IMR-90 (cell line): ENCODE measurements around the gene SIAH2. TPM values are rescaled to one million over a fixed set of nuclear protein-coding genes. Genes with fewer than 3 reads are reported as not detected.

ENCODE experiments used
- ATAC-seq: fragments of 200-7000 bp; cut with Tn5 transposase; 2 replicates; pipeline ENCODE4 v1.9.1; 2020; ENCODE audit warnings: low read depth, mild to moderate bottlenecking, moderate library complexity
- BruUV-seq: library from RNA; stranded (reverse); fragments of 400-500 nt; replicated peaks from 2 replicates; lab custom pipeline; 2021; lab: Mats Ljungman, UMichigan
- CTCF ChIA-PET: fragments of 300-600 bp; formaldehyde crosslinking; extraction: SDS; loops from one replicate; lab custom pipeline; 2021; ENCODE audit warnings: antibody characterized with exemption; lab: Yijun Ruan, JAX
- POLR2A ChIA-PET: fragments of 300-600 bp; sonication (Branson Sonifier 250); formaldehyde crosslinking; loops from one replicate; lab custom pipeline; 2022; ENCODE audit warnings: antibody characterized with exemption; ENCODE audit not compliant: unreplicated experiment; lab: Charles Lee
- DNase-seq: peaks from one replicate; pipeline ENCODE4 v3.0.0; 2013
- H2AFZ ChIP-seq: replicated peaks from 2 replicates; pipeline ENCODE3; 2013; ENCODE audit warnings: low read length, mild to moderate bottlenecking; ENCODE audit not compliant: poor library complexity
- H2AK5ac ChIP-seq: 2 replicates; pipeline ENCODE4 v1.6.1; 2013; ENCODE audit warnings: low read depth, low read length, inconsistent platforms
- H2AK9ac ChIP-seq: replicated peaks from 2 replicates; pipeline ENCODE3; 2013; ENCODE audit warnings: mild to moderate bottlenecking, low read depth, low read length, moderate library complexity; ENCODE audit not compliant: poor library complexity
- H2BK120ac ChIP-seq: 2 replicates; pipeline ENCODE4 v1.6.1; 2013; ENCODE audit warnings: low read depth, low read length, inconsistent platforms
- H2BK15ac ChIP-seq: 3 replicates; pipeline ENCODE4 v1.6.1; 2013; ENCODE audit warnings: low read depth, low read length, inconsistent platforms
- H2BK20ac ChIP-seq: 2 replicates; pipeline ENCODE4 v1.6.1; 2013; ENCODE audit warnings: low read depth, mild to moderate bottlenecking, inconsistent platforms, low read length, moderate library complexity
- H2BK5ac ChIP-seq: 2 replicates; pipeline ENCODE4 v1.6.1; 2013; ENCODE audit warnings: mild to moderate bottlenecking, low read depth, low read length, inconsistent platforms; ENCODE audit not compliant: poor library complexity, severe bottlenecking
- H3K14ac ChIP-seq: replicated peaks from 2 replicates; pipeline ENCODE4 v1.6.1; 2013; ENCODE audit warnings: low read depth, low read length, inconsistent platforms
- H3K18ac ChIP-seq: 2 replicates; pipeline ENCODE4 v1.6.1; 2013; ENCODE audit warnings: low read depth, low read length, control low read depth
- H3K23ac ChIP-seq: 2 replicates; pipeline ENCODE4 v1.6.1; 2013; ENCODE audit warnings: low read depth, low read length, inconsistent platforms
- H3K27ac ChIP-seq: 2 replicates; pipeline ENCODE4 v1.5.1; 2013; ENCODE audit warnings: mild to moderate bottlenecking, control low read depth, low read length; ENCODE audit not compliant: insufficient read depth
- H3K27me3 ChIP-seq: 2 replicates; pipeline ENCODE4 v1.6.1; 2013; ENCODE audit warnings: low read length; ENCODE audit not compliant: control insufficient read depth, insufficient read depth
- H3K36me3 ChIP-seq: 2 replicates; pipeline ENCODE4 v1.6.1; 2013; ENCODE audit warnings: low read length, mixed read lengths; ENCODE audit not compliant: control insufficient read depth, insufficient read depth
- H3K4ac ChIP-seq: 2 replicates; pipeline ENCODE4 v1.6.1; 2013; ENCODE audit warnings: low read depth, low read length, inconsistent platforms
- H3K4me1 ChIP-seq: 2 replicates; pipeline ENCODE4 v1.6.1; 2013; ENCODE audit warnings: low read length, mixed read lengths; ENCODE audit not compliant: control insufficient read depth, insufficient read depth
- H3K4me2 ChIP-seq: 2 replicates; pipeline ENCODE4 v1.6.1; 2013; ENCODE audit warnings: low read depth, mild to moderate bottlenecking, control low read depth, low read length, moderate library complexity
- H3K4me3 ChIP-seq: 2 replicates; pipeline ENCODE4 v1.5.1; 2013; ENCODE audit warnings: low read depth, mild to moderate bottlenecking, control low read depth, low read length, moderate library complexity; ENCODE audit not compliant: insufficient read depth
- H3K56ac ChIP-seq: 2 replicates; pipeline ENCODE4 v1.6.1; 2013; ENCODE audit warnings: low read length, inconsistent platforms; ENCODE audit not compliant: insufficient read depth; ENCODE audit errors: extremely low read depth
- H3K79me1 ChIP-seq, 2 experiments: 2 replicates each; pipeline ENCODE4 v1.6.1; 2013; ENCODE audit warnings: low read length in 2 of 2, inconsistent platforms in 1 of 2, low read depth in 1 of 2
- H3K9ac ChIP-seq: 2 replicates; pipeline ENCODE4 v1.6.1; 2013; ENCODE audit warnings: low read depth, low read length, control low read depth
- H3K9me1 ChIP-seq: 2 replicates; pipeline ENCODE4 v1.6.1; 2013; ENCODE audit warnings: low read length, inconsistent platforms; ENCODE audit not compliant: insufficient read depth
- H3K9me3 ChIP-seq: 2 replicates; pipeline ENCODE4 v1.6.1; 2013; ENCODE audit warnings: low read length; ENCODE audit not compliant: control insufficient read depth, insufficient read depth
- H4K20me1 ChIP-seq: 2 replicates; pipeline ENCODE4 v1.6.1; 2013; ENCODE audit warnings: low read length, inconsistent platforms; ENCODE audit not compliant: insufficient read depth
- H4K5ac ChIP-seq: 2 replicates; pipeline ENCODE4 v1.6.1; 2013; ENCODE audit warnings: mild to moderate bottlenecking, low read depth, low read length, control low read depth
- H4K8ac ChIP-seq, 2 experiments: 2 replicates each; pipeline ENCODE4 v1.6.1; 2013; ENCODE audit warnings: low read depth in 2 of 2, low read length in 2 of 2, control low read depth in 1 of 2, inconsistent platforms in 1 of 2
- H4K91ac ChIP-seq: 2 replicates; pipeline ENCODE4 v1.6.1; 2013; ENCODE audit warnings: low read depth, low read length, inconsistent platforms; ENCODE audit not compliant: insufficient read depth
- CEBPB ChIP-seq: IDR thresholded peaks from 2 replicates; pipeline ENCODE4 v1.6.1; 2012; ENCODE audit warnings: low read depth, low read length, improper control_type of control experiment
- POLR2A ChIP-seq: IDR thresholded peaks from 2 replicates; pipeline ENCODE4 v1.6.1; 2012; ENCODE audit warnings: mild to moderate bottlenecking, low read depth, low read length
- dilution Hi-C: fragments of 300-500 bp; cut with HindIII; formaldehyde crosslinking; loops from one replicate; pipeline ENCODE4 v1.14.3; 2018; ENCODE audit warnings: low sequenced_read_pairs; ENCODE audit not compliant: unreplicated experiment
- in situ Hi-C: fragments of 300-500 bp; cut with MboI; formaldehyde crosslinking; loops from 3 replicates; pipeline ENCODE4 v1.14.3; 2019; ENCODE audit warnings: low sequenced_read_pairs, inconsistent platforms, mixed read lengths
- intact Hi-C: fragments of 100-400 bp; cut with micrococcal nuclease; formaldehyde crosslinking; loops from 2 replicates; pipeline ENCODE4 v1.10.0; 2022
- polyA plus RNA-seq, 3 experiments: library from polyadenylated mRNA; depleted of rRNA; stranded (reverse); fragments of >200 nt; gene quantifications; 2 replicates each; pipeline ENCODE4 v1.2.3, GENCODE V29; 2012; ENCODE audit warnings: low replicate concordance in 1 of 3
- total RNA-seq: library from RNA; depleted of rRNA; stranded (reverse); fragments of >200 nt; gene quantifications from 2 replicates; pipeline ENCODE4 v1.2.3, GENCODE V29; 2012

Gene SIAH2
- total and polyA plus RNA-seq, 2 of the 4 experiments (the other 2 are of a cell fraction), result 24.7 to 61.8 TPM

DNA sequence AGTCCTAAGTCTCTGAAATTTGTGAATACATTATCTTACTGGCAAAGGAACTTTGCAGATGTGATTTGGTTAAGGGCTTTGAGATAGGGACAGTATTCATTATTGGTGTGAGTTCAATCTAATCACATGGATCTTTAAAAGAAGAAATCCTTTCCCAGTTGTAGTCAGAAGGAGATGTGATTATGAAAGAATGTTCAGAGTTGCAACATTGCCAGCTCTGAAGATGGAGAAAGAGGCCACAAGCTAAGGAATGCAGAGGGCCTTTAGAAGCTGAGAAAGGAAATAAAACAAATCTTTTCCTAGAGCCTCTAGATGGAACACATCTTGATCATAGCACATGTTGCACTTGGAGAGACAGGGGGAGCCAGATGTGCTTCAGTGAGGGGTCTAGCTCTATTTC, 27.7 kb upstream of the SIAH2 start:
- H3K9me3 ChIP-seq, result peaks cover 5% of the 10 kb centered on the region
- no TSS peak for BruUV-seq
- H3K14ac ChIP-seq, result no peak overlapping the region
- no peak overlapping the region for H2AK9ac ChIP-seq
- H3K4me2 ChIP-seq, result no peak overlapping the region
- H3K23ac ChIP-seq, result no peak overlapping the region
- no peak overlapping the region for H3K4me3 ChIP-seq
- TF ChIP-seq POLR2A, result no peak
- TF ChIP-seq CEBPB, result peak; percentile 17; the same call in 1 of the 2 replicates
- ChIA-PET CTCF (interaction anchor here (0.5 kb wide), 1 partner anchor 24 kb away, joined by 3 read pairs; no protein-coding TSS in a partner anchor), POLR2A (no interaction called here)
- H2AFZ ChIP-seq, result no peak overlapping the region
- H4K5ac ChIP-seq, result no peak overlapping the region
- no peak overlapping the region for H2BK120ac ChIP-seq
- no peaks in the 10 kb centered on the region for H3K79me1 ChIP-seq
- intact Hi-C loops (no loop called here), dilution Hi-C loops (no loop called here), in situ Hi-C loops (loop anchor here (25.0 kb wide), 1 partner anchor 347 kb away; no protein-coding TSS in a partner anchor)
- H3K36me3 ChIP-seq, result no peaks in the 10 kb centered on the region
- no peak overlapping the region for H2AK5ac ChIP-seq
- H4K91ac ChIP-seq, result no peak overlapping the region
- no peak overlapping the region for H2BK15ac ChIP-seq
- DNase-seq (no peak), ATAC-seq (no peak)
- H3K4me1 ChIP-seq, result no peaks in the 10 kb centered on the region
- H3K18ac ChIP-seq, result no peak overlapping the region
- peaks cover 26% of the 10 kb centered on the region for H3K27me3 ChIP-seq
- no peak overlapping the region for H3K56ac ChIP-seq
- H2BK5ac ChIP-seq, result no peak overlapping the region
- no peak overlapping the region for H3K27ac ChIP-seq
- H3K9ac ChIP-seq, result no peak overlapping the region
- H2BK20ac ChIP-seq, result no peak overlapping the region
- no peaks in the 10 kb centered on the region for H3K9me1 ChIP-seq
- no peaks in the 10 kb centered on the region for H4K20me1 ChIP-seq
- H3K4ac ChIP-seq, result no peak overlapping the region
- H4K8ac ChIP-seq, result no peak overlapping the region
